HS-5 (cell line): Measurements from ENCODE around the gene TRIM63.

Experiments
- DNase-seq: peaks from one replicate; pipeline ENCODE4 v3.0.0-alpha.2; 2012; ENCODE audit warnings: low read depth

TRIM63 gene

DNA sequence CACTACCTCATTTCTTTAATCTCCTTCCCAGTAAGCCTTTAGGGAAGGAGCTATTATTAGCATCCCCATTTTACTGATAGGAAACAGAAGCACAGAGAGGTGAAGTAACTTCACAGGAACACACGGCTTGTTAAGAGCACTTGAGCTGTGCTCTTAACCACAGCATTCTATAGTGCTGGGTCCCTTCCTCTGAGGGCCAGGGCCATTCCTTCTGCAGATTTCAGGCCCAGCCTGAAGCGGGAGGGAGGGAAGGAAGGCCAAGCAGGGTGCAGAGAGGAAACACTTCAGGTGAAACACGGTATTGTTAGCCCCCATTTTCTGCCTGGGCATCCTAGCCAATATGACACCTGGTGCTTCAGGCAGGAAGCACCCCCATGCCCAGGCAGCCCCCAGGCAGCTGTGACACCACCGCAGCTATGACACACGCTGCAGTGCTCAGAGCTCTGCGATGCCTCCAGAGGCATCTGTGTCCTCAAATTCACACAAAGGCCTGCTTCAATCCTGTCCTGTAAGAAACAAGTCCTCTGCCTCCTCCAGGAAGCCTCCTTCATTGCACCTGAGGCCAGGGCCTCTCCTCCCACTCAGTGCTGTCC, 50.4 kb downstream of the TRIM63 start:
- DNase-seq: no peak

GRCh38 chr1:26016258-26016952, 51.0 kb downstream of the TRIM63 start:
- DNase-seq: no peak

GRCh38 chr1:26015358-26015757, 52.1 kb downstream of the TRIM63 start:
- no peak for DNase-seq

DNA sequence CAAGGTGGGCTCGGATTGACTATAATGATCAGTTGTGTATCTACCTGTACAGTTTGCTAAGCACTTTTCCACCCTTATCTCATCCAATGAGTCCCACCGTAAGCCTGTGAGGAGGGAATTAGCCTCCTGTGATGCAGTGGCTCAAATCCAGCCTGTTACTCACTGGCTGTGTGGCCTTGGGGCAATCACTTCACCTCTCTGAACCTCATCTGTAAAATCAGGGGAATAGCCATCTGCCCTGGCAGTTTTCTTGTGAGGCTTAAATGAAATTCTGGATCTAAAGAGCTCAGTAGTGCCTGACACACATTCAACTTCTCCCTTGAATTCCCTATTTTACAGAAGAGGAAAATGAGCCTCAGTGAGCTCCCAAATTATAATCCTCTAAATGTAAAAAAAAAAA, 53.3 kb downstream of the TRIM63 start:
- DNase-seq: no peak

- no peak for DNase-seq
These were observed 54.6 kb downstream of the TRIM63 start for GRCh38 chr1:26012864-26013263.

- no peak for DNase-seq
These were observed 56.6 kb downstream of the TRIM63 start for GRCh38 chr1:26010825-26011224.

DNA sequence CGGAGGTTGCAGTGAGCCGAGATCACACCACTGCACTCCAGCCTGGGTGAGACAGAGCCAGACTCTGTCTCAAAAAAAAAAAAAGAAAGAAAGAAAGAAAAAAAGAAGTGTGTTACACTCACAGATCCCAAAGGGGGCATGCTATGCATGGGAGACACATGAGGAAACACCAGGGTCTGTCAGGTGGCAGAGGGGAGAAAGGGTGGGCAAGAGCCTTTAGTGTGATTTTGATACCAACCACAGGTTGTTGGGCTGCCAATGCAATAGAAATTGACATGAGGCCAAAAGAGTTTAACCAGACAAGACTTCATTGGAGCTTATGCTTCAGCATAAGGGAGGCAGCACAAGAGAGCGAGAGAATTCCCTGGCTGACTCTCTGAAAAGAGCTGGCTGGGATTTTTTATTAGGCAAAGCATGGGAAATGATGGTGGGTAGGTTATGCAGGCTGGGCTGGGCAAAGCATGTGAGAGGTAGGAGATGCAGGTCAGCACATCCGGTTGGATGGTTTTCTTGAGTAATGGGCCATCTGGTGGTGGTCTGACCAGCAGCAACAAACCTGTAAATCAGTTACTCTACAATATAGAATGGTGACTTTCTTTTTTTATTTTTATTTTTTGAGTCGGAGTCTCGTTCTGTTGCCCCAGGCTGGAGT, 57.5 kb downstream of the TRIM63 start:
- no peak for DNase-seq

GRCh38 chr1:26006710-26007109, 60.7 kb downstream of the TRIM63 start:
- DNase-seq: no peak

GRCh38 chr1:26005434-26006105, 61.9 kb downstream of the TRIM63 start:
- no peak for DNase-seq

DNA sequence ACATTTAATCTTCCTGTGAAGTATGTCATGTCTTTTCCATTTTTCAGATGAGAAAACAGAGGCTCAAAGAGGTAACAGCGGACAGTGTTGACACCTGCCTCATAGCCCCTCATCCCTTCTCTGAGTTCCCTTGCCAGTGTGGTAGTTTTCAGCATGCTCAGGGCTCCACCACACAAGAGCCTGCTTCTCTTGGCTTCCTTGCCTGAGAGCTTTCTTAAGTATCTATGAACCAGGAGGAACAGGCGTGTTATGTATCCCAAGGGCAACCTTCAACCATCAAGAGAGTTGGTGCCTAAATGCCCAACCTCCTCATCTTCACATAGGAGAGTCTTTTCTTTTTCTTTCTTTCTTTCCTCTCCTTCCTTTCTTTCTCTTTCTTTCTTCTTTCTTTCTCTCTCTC, 63.7 kb downstream of the TRIM63 start:
- no peak for DNase-seq

DNA sequence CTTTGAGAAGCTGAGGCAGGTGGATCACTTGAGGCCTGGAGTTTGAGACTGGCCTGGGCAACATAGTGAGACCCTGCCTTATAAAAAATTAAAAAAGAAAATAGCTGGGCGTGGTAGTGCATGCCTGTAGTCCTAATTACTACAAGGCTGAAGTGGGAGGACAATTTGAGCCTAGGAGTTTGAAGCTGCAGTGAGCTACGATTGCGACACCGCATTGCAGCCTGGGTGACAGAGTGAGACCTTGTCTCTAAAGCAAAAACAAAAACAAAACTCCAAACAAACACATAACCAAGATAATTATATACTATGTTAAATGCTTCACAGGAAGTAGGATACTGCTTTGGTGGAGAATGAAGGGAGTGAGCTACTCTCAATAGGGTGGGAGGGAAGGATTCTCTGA, 64.2 kb downstream of the TRIM63 start:
- no peak for DNase-seq
